Erythroblast (primary cell): Measurements from ENCODE around the gene ZNF574.

Source experiments
- GATA1 ChIP-seq: IDR thresholded peaks from 2 replicates; pipeline ENCODE4 v1.6.1; 2011; ENCODE audit warnings: low read depth, mild to moderate bottlenecking, control low read depth, low read length, moderate library complexity
- POLR2A ChIP-seq: IDR thresholded peaks from 2 replicates; pipeline ENCODE4 v1.6.1; 2011; ENCODE audit warnings: mild to moderate bottlenecking, low read length

- no peak for TF ChIP-seq POLR2A
- no peak for TF ChIP-seq GATA1
These were observed 676 bp upstream of the ZNF574 start for GRCh38 chr19:42075364-42075615.
